HEK293T (cell line): ENCODE data around the gene SCTR.

ENCODE experiments used
- CTCF ChIA-PET: fragments of 350-600 bp; formaldehyde crosslinking; extraction: SDS; loops from one replicate; lab custom pipeline; 2021; ENCODE audit warnings: antibody characterized with exemption, inconsistent platforms; lab: Yijun Ruan, JAX
- POLR2A ChIA-PET: fragments of 350-600 bp; formaldehyde crosslinking; extraction: SDS; loops from one replicate; lab custom pipeline; 2020; ENCODE audit warnings: antibody characterized with exemption, inconsistent platforms; lab: Yijun Ruan, JAX
- DNase-seq: peaks from one replicate; pipeline ENCODE4 v3.0.0; 2012; ENCODE audit warnings: mixed read lengths; ENCODE audit errors: extremely low spot score
- ARNT ChIP-seq: fragments of 450-650 bp; IDR thresholded peaks from 2 replicates; pipeline ENCODE4 v1.6.1; 2017; ENCODE audit warnings: mild to moderate bottlenecking
- BHLHE40 ChIP-seq: fragments of 450-650 bp; IDR thresholded peaks from 2 replicates; pipeline ENCODE4 v1.6.1; 2016; ENCODE audit warnings: mild to moderate bottlenecking, moderate library complexity, borderline replicate concordance
- CTBP1 ChIP-seq: fragments of 450-650 bp; IDR thresholded peaks from 2 replicates; pipeline ENCODE4 v1.6.1; 2016; ENCODE audit warnings: borderline replicate concordance
- ELF4 ChIP-seq: fragments of 450-650 bp; IDR thresholded peaks from 2 replicates; pipeline ENCODE4 v1.6.1; 2017; ENCODE audit warnings: antibody characterized with exemption
- FOXA1 ChIP-seq: fragments of 450-650 bp; IDR thresholded peaks from 2 replicates; pipeline ENCODE4 v1.6.1; 2016; ENCODE audit warnings: mild to moderate bottlenecking
- FOXK2 ChIP-seq: fragments of 450-650 bp; IDR thresholded peaks from 2 replicates; pipeline ENCODE4 v1.6.1; 2016; ENCODE audit warnings: mild to moderate bottlenecking
- FOXM1 ChIP-seq: fragments of 450-650 bp; IDR thresholded peaks from 2 replicates; pipeline ENCODE4 v1.6.1; 2017; ENCODE audit warnings: mild to moderate bottlenecking, borderline replicate concordance
- HDGF ChIP-seq: fragments of 450-650 bp; IDR thresholded peaks from 2 replicates; pipeline ENCODE4 v1.6.1; 2017; ENCODE audit warnings: antibody characterized with exemption, borderline replicate concordance
- L3MBTL2 ChIP-seq: fragments of 450-650 bp; conservative IDR thresholded peaks from 2 replicates; pipeline ENCODE4 v1.6.1; 2016; ENCODE audit warnings: mild to moderate bottlenecking
- LEF1 ChIP-seq: fragments of 450-650 bp; IDR thresholded peaks from 2 replicates; pipeline ENCODE4 v1.6.1; 2017; ENCODE audit warnings: mild to moderate bottlenecking, borderline replicate concordance
- NFRKB ChIP-seq: fragments of 450-650 bp; IDR thresholded peaks from 2 replicates; pipeline ENCODE4 v1.6.1; 2016; ENCODE audit warnings: mild to moderate bottlenecking, moderate library complexity
- SP1 ChIP-seq: fragments of 450-650 bp; IDR thresholded peaks from 2 replicates; pipeline ENCODE4 v1.6.1; 2017
- SUZ12 ChIP-seq: fragments of 450-650 bp; IDR thresholded peaks from 2 replicates; pipeline ENCODE4 v1.6.1; 2016; ENCODE audit warnings: mild to moderate bottlenecking
- TARDBP ChIP-seq: fragments of 450-650 bp; IDR thresholded peaks from 2 replicates; pipeline ENCODE4 v1.6.1; 2016
- ZNF384 ChIP-seq: fragments of 450-650 bp; IDR thresholded peaks from 2 replicates; pipeline ENCODE4 v1.6.1; 2016
- TF ChIP-seq, protein P1 (sequence below): fragments of 450-650 bp; IDR thresholded peaks from 2 replicates; pipeline ENCODE4 v1.6.1; 2016

SCTR gene

GRCh38 chr2:119483896-119484718, 40.2 kb downstream of the SCTR start:
- ChIA-PET POLR2A (no interaction called here), CTCF (no interaction called here)
- no peak for DNase-seq
- TF ChIP-seq ELF4 (no peak), LEF1 (no peak), FOXK2 (no peak), ZNF384 (no peak), FOXM1 (no peak)

DNA sequence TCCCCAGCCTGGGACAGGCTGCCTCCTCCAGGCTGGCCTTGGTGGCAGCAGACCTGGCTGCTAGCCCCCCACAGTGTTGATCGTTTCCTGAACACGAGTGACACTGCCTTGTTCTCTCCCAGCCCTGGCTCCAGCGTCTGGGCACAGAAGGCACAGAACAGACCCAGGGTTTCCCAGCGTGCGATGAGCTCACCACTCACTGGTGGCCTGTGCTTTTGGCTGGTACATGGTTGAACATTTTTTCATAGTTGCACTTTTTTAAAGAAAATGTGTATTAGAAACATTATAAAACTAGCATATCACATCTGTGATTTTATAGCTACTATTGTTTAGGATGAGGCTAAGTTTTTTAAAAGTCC, 40.9 kb downstream of the SCTR start:
- ChIA-PET CTCF (no interaction called here), POLR2A (no interaction called here)
- TF ChIP-seq CTBP1 (no peak), ELF4 (no peak), FOXA1 (no peak), SP1 (no peak), HDGF (no peak), FOXK2 (no peak), NFRKB (no peak), L3MBTL2 (no peak), ZNF384 (no peak), LEF1 (no peak)
- no peak for DNase-seq

DNA sequence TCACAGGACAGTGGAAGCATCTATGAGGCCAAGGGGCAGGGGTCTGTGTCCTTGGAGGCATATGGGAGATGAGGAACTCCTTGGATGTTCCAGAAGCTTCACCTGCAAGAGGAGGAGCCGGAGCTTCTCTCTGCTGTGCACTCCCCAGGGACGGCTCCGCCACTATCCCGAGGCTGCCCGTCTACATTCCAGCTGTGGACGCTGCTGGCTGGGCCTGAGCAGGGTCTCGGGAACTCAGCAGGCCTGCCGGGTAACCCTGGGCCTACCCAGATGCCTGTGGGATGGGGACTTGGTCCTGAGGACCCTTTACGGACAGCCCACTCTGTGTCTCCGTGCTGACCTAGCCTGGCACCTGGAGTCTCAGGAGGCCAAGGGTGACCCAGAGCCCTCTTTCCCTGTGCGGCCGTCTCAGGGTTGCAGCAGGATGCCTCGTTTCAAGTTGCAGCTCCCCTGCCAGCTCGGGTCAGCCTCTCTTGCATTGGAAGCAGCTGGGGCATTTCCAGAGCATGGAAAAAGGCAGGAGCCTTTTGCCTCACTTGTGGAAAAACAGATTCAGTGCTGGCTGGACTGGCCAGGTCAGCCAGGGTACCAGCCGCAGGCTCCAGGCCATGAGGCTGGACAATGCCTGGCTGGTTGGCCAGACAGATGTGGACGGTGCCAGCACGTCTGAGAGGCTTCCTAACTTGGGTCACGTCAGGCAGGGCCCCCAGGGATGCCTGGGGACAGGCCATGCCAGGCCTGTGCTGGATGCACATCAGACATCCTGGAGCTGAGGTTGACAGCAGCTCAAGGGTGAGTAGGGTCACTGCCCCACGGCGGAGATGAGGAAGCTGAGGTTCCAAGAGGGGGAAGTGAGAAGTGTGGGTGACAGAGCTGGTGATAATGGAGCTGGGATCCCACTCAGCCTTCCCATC, 41.5 kb downstream of the SCTR start:
- POLR2A ChIA-PET: no interaction called here
- CTCF ChIA-PET: no interaction called here
- no peak for DNase-seq
- TF ChIP-seq BHLHE40 (no peak), ELF4 (no peak), CTBP1 (no peak), FOXK2 (no peak), LEF1 (no peak), SP1 (no peak), L3MBTL2 (no peak), ARNT (no peak), NFRKB (no peak), SUZ12 (no peak), ZNF384 (no peak), TARDBP (no peak), FOXA1 (no peak), HDGF (no peak), FOXM1 (no peak)
- TF ChIP-seq, protein P1, sequence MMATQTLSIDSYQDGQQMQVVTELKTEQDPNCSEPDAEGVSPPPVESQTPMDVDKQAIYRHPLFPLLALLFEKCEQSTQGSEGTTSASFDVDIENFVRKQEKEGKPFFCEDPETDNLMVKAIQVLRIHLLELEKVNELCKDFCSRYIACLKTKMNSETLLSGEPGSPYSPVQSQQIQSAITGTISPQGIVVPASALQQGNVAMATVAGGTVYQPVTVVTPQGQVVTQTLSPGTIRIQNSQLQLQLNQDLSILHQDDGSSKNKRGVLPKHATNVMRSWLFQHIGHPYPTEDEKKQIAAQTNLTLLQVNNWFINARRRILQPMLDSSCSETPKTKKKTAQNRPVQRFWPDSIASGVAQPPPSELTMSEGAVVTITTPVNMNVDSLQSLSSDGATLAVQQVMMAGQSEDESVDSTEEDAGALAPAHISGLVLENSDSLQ: no peak

DNA sequence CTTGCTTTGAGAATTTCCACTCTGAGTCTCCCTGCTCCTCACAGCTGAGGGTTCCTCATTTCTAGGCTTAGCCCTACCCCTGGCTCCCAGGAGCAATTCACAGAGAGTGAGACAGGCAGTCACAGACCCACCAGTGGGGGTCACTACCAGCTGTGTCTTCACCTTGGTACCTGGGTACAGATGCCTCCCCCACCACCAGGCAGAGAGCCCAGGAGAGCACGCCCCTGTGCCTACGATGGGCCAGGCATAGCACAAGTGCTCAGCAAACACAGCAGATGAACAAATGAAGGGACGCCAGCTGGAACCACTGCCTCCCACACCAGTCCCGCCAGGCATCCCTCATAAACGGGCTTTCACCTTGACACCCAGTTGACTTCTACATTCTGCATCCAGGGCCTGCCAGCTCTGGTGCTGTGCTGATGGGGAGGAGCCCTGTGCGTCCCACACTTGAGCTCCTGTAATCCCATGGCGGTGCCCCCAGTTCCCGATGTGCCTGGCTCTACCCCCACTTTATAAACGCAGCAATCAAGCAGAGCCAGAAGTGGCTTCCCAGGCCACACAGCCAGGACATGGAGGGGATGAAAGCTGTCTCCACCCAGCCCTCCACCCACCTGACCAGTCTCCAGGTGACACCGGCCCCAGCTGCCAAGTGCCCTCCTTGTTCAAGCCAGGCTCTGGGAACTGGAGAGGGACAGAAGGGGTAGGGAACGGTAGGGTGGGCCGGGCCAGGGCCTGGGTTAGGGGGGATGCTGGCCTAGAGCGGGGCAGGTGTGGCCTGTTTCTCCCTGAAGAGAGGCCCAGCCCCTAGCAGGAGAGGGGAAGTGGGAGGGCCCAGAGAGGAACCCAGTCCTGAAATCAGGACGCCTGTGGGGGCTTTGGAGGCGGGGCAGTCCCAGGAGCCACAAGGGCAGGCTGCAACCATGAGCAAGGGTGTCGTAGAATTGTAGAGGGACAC, 42.5 kb downstream of the SCTR start:
- no peak for DNase-seq
- TF ChIP-seq NFRKB: no peak
- no peak for TF ChIP-seq ELF4
- no peak for TF ChIP-seq ZNF384
- CTCF ChIA-PET: interaction anchor here (1.1 kb wide), 1 partner anchor 159 kb away, joined by 4 read pairs; no protein-coding TSS in a partner anchor
- POLR2A ChIA-PET: no interaction called here

DNA sequence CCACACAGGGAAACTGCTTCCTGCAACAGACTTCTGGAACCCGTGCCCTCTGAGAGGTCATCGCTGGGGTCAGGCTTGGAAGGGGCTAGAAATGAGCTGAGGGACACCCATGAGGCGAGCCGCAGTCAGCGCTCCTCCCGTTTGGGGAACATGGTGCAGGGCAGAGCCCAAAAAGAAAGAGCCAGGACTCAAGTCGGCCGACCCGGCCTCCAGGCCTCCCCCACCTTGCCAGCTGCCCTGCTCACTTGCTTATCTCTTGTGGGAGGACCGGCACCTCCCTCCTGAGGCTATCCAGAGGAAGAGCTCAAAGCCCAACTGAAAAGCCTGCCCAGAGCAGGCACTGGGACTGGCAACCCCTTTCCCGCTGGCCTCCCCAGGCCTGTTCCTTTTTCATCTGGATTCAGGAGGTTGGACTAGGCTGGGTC, 43.6 kb downstream of the SCTR start:
- ChIA-PET POLR2A (no interaction called here), CTCF (interaction anchor here (1.1 kb wide), 1 partner anchor 160 kb away, joined by 4 read pairs; no protein-coding TSS in a partner anchor)
- TF ChIP-seq ELF4 (no peak), FOXM1 (no peak), CTBP1 (no peak), ARNT (no peak), TARDBP (no peak), FOXA1 (no peak), SP1 (no peak), FOXK2 (no peak)
- TF ChIP-seq, protein P1: no peak
- DNase-seq: no peak

- ChIA-PET POLR2A (no interaction called here), CTCF (interaction anchor here (1.1 to 1.4 kb wide), 2 partner anchors 11 to 161 kb away, joined by 3 to 4 read pairs; no protein-coding TSS in a partner anchor)
- TF ChIP-seq ARNT (no peak), FOXA1 (no peak), NFRKB (no peak), HDGF (no peak), FOXM1 (no peak), TARDBP (no peak), ZNF384 (no peak), CTBP1 (no peak), SUZ12 (no peak), LEF1 (no peak), SP1 (no peak)
- no peak for DNase-seq
Measured at GRCh38 chr2:119480184-119480583, 44.1 kb downstream of the SCTR start.
